SK-N-SH (cell line): ENCODE measurements around the gene PHF20. TPM values are rescaled to one million over a fixed set of nuclear protein-coding genes. Genes with fewer than 3 reads are reported as not detected.

ENCODE experiments used
- CTCF ChIA-PET: fragments of 300-600, 350-600 bp; formaldehyde crosslinking; extraction: SDS; loops from one replicate; lab custom pipeline; 2021; lab: Yijun Ruan, JAX
- POLR2A ChIA-PET: fragments of 350-600 bp; sonication (Branson Sonifier 250); formaldehyde crosslinking; extraction: SDS; loops from one replicate; lab custom pipeline; 2020; ENCODE audit warnings: antibody characterized with exemption, inconsistent platforms; lab: Yijun Ruan, JAX
- DNase-seq: peaks from one replicate; pipeline ENCODE4 v3.0.0; 2012
- H2AFZ ChIP-seq: fragments of 200-600 bp; sonication (generic); 2 replicates; pipeline ENCODE4 v1.8.1; 2016; ENCODE audit warnings: antibody characterized with exemption, mild to moderate bottlenecking, low read depth
- H3F3A ChIP-seq: fragments of 200-600 bp; sonication (generic); replicated peaks from 2 replicates; pipeline ENCODE3; 2016; ENCODE audit warnings: antibody characterized with exemption, mild to moderate bottlenecking; ENCODE audit not compliant: insufficient read depth
- H3K27ac ChIP-seq, 2 experiments: fragments of 200-500 bp in 1 of 2; fragments of 200-600 bp in 1 of 2; sonication (Bioruptor generic) in 1 of 2; sonication (generic), shearing (Covaris generic) in 1 of 2; 2 replicates each; pipeline versions ENCODE4 v1.5.1 to v1.6.1; 2014 to 2016; ENCODE audit warnings: low read depth in 2 of 2, inconsistent platforms in 1 of 2, low read length in 1 of 2, mild to moderate bottlenecking in 1 of 2, mixed read lengths in 1 of 2
- H3K27me3 ChIP-seq: fragments of 200-600 bp; sonication (generic), shearing (Covaris generic); 2 replicates; pipeline ENCODE4 v1.6.1; 2016; ENCODE audit warnings: mixed run types; ENCODE audit not compliant: insufficient read depth
- H3K36me3 ChIP-seq, 2 experiments: fragments of 200-500 bp in 1 of 2; fragments of 200-600 bp in 1 of 2; sonication (Bioruptor generic) in 1 of 2; sonication (generic) in 1 of 2; replicated peaks in 1 of 2; 2 replicates each; pipeline versions ENCODE3 to v1.5.1; 2014 to 2016; ENCODE audit warnings: low read length in 1 of 2, mild to moderate bottlenecking in 1 of 2; ENCODE audit not compliant: insufficient read depth in 2 of 2, control insufficient read depth in 1 of 2
- H3K4me1 ChIP-seq, 2 experiments: fragments of 200-500 bp in 1 of 2; fragments of 200-600 bp in 1 of 2; sonication (Bioruptor generic) in 1 of 2; sonication (generic), shearing (Covaris generic) in 1 of 2; 2 replicates each; pipeline versions ENCODE4 v1.5.1 to v1.6.1; 2014 to 2016; ENCODE audit warnings: low read depth in 1 of 2, low read length in 1 of 2, mixed run types in 1 of 2; ENCODE audit not compliant: insufficient read depth in 2 of 2, control insufficient read depth in 1 of 2
- H3K4me2 ChIP-seq: fragments of 200-600 bp; sonication (generic), shearing (Covaris generic); 2 replicates; pipeline ENCODE4 v1.6.1; 2017; ENCODE audit warnings: mixed run types
- H3K4me3 ChIP-seq, 2 experiments: fragments of 200-500 bp in 1 of 2; fragments of 200-600 bp in 1 of 2; sonication (Bioruptor generic) in 1 of 2; sonication (generic), shearing (Covaris generic) in 1 of 2; 2 replicates each; pipeline versions ENCODE4 v1.5.1 to v1.8.1; 2014 to 2016; ENCODE audit warnings: low read depth in 2 of 2, inconsistent platforms in 1 of 2, low read length in 1 of 2, mild to moderate bottlenecking in 1 of 2, mixed read lengths in 1 of 2, moderate library complexity in 1 of 2
- H3K79me2 ChIP-seq: fragments of 200-600 bp; sonication (generic); 2 replicates; pipeline ENCODE4 v1.8.1; 2017; ENCODE audit warnings: mild to moderate bottlenecking; ENCODE audit not compliant: insufficient read depth
- H3K9ac ChIP-seq: fragments of 200-600 bp; sonication (generic); 2 replicates; pipeline ENCODE4 v1.6.1; 2017; ENCODE audit warnings: mixed run types
- H3K9me2 ChIP-seq: fragments of 200-600 bp; sonication (generic); 2 replicates; pipeline ENCODE4 v1.6.1; 2017; ENCODE audit warnings: mixed run types
- H3K9me3 ChIP-seq: fragments of 200-600 bp; sonication (generic); 2 replicates; pipeline ENCODE4 v1.6.1; 2017; ENCODE audit warnings: mixed run types, mild to moderate bottlenecking, moderate library complexity
- H4K20me1 ChIP-seq: fragments of 200-600 bp; sonication (generic); 2 replicates; pipeline ENCODE4 v1.6.1; 2017; ENCODE audit warnings: mild to moderate bottlenecking, mixed run types; ENCODE audit not compliant: insufficient read depth
- ELF1 ChIP-seq: IDR thresholded peaks from 2 replicates; pipeline ENCODE4 v1.4.0; 2012
- EP300 ChIP-seq, 2 experiments: IDR thresholded peaks; 2 replicates each; pipeline versions ENCODE4 v1.4.0 to v1.6.1; 2012; ENCODE audit warnings: borderline replicate concordance in 1 of 2, low read depth in 1 of 2, low read length in 1 of 2
- FOSL2 ChIP-seq: IDR thresholded peaks from 2 replicates; pipeline ENCODE4 v1.4.0; 2012; ENCODE audit warnings: low read depth, mild to moderate bottlenecking, moderate library complexity, borderline replicate concordance
- FOXJ3 ChIP-seq: sonication (generic); formaldehyde crosslinking; IDR thresholded peaks from 2 replicates; pipeline ENCODE4 v1.5.1; 2020; ENCODE audit warnings: mild to moderate bottlenecking, missing genetic modification reagents
- GATA2 ChIP-seq: sonication (generic); formaldehyde crosslinking; IDR thresholded peaks from 2 replicates; pipeline ENCODE4 v1.5.0; 2020; ENCODE audit warnings: mild to moderate bottlenecking, missing genetic modification reagents
- JUND ChIP-seq: IDR thresholded peaks from 2 replicates; pipeline ENCODE4 v1.4.0; 2012
- MEF2A ChIP-seq: IDR thresholded peaks from 2 replicates; pipeline ENCODE4 v1.4.0; 2012; ENCODE audit warnings: low read depth, borderline replicate concordance
- NFIC ChIP-seq: IDR thresholded peaks from 2 replicates; pipeline ENCODE4 v1.4.0; 2012; ENCODE audit warnings: borderline replicate concordance
- NRF1 ChIP-seq: IDR thresholded peaks from 2 replicates; pipeline ENCODE4 v1.6.1; 2012; ENCODE audit warnings: low read depth, mild to moderate bottlenecking, low read length
- RCOR1 ChIP-seq: fragments of 150-350 bp; IDR thresholded peaks from 2 replicates; pipeline ENCODE4 v1.6.1; 2017; ENCODE audit warnings: antibody characterized with exemption, low read length
- RFX5 ChIP-seq: IDR thresholded peaks from 2 replicates; pipeline ENCODE4 v1.6.1; 2012; ENCODE audit warnings: mild to moderate bottlenecking, improper control_type of control experiment, low read length
- RXRA ChIP-seq: IDR thresholded peaks from 2 replicates; pipeline ENCODE4 v1.4.0; 2012; ENCODE audit warnings: low read depth, mild to moderate bottlenecking, borderline replicate concordance
- TCF12 ChIP-seq: IDR thresholded peaks from 2 replicates; pipeline ENCODE4 v1.4.0; 2012
- YY1 ChIP-seq: IDR thresholded peaks from 2 replicates; pipeline ENCODE4 v1.4.0; 2012; ENCODE audit warnings: low read depth, mild to moderate bottlenecking
- polyA plus RNA-seq, 3 experiments: library from polyadenylated mRNA; depleted of rRNA; stranded (reverse); fragments of >200 nt; gene quantifications; 2 replicates each; pipeline ENCODE4 v1.2.3, GENCODE V29; 2012
- TF ChIP-seq, protein P1 (sequence below): IDR thresholded peaks from 2 replicates; pipeline ENCODE4 v1.4.0; 2012; ENCODE audit warnings: low read depth, borderline replicate concordance
- TF ChIP-seq, protein P2 (sequence below): IDR thresholded peaks from 2 replicates; pipeline ENCODE4 v1.4.0; 2012; ENCODE audit warnings: low read depth, borderline replicate concordance
- TF ChIP-seq, protein P3 (sequence below): fragments of 150-350 bp; IDR thresholded peaks from 2 replicates; pipeline ENCODE4 v1.6.1; 2017; ENCODE audit warnings: antibody characterized with exemption, low read length, low read depth, borderline replicate concordance
- TF ChIP-seq, protein P4 (sequence below): fragments of 200-600 bp; sonication (generic); IDR thresholded peaks from 2 replicates; pipeline ENCODE4 v1.6.1; 2017; ENCODE audit warnings: antibody characterized with exemption, mild to moderate bottlenecking, moderate library complexity

The PHF20 gene
- polyA plus RNA-seq, 1 of the 3 experiments (the other 2 are of a cell fraction), result 23.8 TPM

DNA sequence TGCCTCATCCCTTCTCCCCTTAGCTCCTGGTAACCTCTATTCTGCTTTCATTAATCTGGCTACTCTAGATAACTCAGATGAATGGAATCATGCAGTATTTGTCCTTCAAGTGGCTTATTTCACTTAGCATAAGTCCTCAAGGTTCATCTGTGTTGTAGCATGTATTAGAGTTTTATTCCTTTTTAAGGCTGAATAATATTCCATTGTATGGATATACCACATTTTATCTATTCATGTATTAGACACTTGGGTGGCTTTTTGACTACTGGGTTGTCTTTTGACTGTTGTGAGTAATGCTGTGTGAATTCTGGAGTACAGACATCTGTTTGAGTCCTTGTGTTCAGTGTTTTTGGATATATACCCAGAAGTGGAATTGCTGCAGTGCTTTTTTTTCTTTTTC, 58.4 kb downstream of the PHF20 start:
- Histone ChIP-seq H3K9me2 (no peaks in the 10 kb centered on the region), H3K36me3 (peaks cover 0 to 9% of the 10 kb centered on the region in 2 experiments), H3K27me3 (no peaks in the 10 kb centered on the region), H2AFZ (no peak overlapping the region), H4K20me1 (no peaks in the 10 kb centered on the region), H3K9me3 (no peaks in the 10 kb centered on the region), H3F3A (no peaks in the 10 kb centered on the region), H3K9ac (no peak overlapping the region), H3K79me2 (peaks cover 74% of the 10 kb centered on the region), H3K4me3 (no peak overlapping the region), H3K4me1 (peaks cover 0 to 3% of the 10 kb centered on the region in 2 experiments; a peak in 1 of 4 replicates), H3K27ac (no peak overlapping the region), H3K4me2 (no peak overlapping the region)
- ChIA-PET CTCF (interaction anchor here (1.1 kb wide), 1 partner anchor 54 kb away, joined by 3 read pairs; no protein-coding TSS in a partner anchor), POLR2A (no interaction called here)
- TF ChIP-seq FOSL2 (no peak), ELF1 (no peak), EP300 (IDR thresholded peaks at IDR 0.05; ENCODE audit: borderline replicate concordance in 1 of 2, low read depth in 1 of 2, low read length in 1 of 2) (no peak), NFIC (no peak), FOXJ3 (no peak), GATA2 (CRISPR knock-in tag) (no peak), YY1 (no peak), NRF1 (no peak), TCF12 (no peak), JUND (no peak), RFX5 (no peak), RXRA (no peak), MEF2A (no peak), RCOR1 (no peak)
- TF ChIP-seq, protein P1, sequence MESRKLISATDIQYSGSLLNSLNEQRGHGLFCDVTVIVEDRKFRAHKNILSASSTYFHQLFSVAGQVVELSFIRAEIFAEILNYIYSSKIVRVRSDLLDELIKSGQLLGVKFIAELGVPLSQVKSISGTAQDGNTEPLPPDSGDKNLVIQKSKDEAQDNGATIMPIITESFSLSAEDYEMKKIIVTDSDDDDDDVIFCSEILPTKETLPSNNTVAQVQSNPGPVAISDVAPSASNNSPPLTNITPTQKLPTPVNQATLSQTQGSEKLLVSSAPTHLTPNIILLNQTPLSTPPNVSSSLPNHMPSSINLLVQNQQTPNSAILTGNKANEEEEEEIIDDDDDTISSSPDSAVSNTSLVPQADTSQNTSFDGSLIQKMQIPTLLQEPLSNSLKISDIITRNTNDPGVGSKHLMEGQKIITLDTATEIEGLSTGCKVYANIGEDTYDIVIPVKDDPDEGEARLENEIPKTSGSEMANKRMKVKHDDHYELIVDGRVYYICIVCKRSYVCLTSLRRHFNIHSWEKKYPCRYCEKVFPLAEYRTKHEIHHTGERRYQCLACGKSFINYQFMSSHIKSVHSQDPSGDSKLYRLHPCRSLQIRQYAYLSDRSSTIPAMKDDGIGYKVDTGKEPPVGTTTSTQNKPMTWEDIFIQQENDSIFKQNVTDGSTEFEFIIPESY, result no peak
- TF ChIP-seq, protein P2, sequence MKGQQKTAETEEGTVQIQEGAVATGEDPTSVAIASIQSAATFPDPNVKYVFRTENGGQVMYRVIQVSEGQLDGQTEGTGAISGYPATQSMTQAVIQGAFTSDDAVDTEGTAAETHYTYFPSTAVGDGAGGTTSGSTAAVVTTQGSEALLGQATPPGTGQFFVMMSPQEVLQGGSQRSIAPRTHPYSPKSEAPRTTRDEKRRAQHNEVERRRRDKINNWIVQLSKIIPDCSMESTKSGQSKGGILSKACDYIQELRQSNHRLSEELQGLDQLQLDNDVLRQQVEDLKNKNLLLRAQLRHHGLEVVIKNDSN, result no peak
- TF ChIP-seq, protein P3, sequence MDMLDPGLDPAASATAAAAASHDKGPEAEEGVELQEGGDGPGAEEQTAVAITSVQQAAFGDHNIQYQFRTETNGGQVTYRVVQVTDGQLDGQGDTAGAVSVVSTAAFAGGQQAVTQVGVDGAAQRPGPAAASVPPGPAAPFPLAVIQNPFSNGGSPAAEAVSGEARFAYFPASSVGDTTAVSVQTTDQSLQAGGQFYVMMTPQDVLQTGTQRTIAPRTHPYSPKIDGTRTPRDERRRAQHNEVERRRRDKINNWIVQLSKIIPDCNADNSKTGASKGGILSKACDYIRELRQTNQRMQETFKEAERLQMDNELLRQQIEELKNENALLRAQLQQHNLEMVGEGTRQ, result no peak
- TF ChIP-seq, protein P4, sequence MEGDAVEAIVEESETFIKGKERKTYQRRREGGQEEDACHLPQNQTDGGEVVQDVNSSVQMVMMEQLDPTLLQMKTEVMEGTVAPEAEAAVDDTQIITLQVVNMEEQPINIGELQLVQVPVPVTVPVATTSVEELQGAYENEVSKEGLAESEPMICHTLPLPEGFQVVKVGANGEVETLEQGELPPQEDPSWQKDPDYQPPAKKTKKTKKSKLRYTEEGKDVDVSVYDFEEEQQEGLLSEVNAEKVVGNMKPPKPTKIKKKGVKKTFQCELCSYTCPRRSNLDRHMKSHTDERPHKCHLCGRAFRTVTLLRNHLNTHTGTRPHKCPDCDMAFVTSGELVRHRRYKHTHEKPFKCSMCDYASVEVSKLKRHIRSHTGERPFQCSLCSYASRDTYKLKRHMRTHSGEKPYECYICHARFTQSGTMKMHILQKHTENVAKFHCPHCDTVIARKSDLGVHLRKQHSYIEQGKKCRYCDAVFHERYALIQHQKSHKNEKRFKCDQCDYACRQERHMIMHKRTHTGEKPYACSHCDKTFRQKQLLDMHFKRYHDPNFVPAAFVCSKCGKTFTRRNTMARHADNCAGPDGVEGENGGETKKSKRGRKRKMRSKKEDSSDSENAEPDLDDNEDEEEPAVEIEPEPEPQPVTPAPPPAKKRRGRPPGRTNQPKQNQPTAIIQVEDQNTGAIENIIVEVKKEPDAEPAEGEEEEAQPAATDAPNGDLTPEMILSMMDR, result no peak
- DNase-seq, result no peak
